GM19035 (cell line): ENCODE results near the gene HCN2.
A peak's percentile ranks its signal among the peaks of the same experiment; 100 is the strongest.

Experiments used
- ATAC-seq: cut with Tn5 transposase; IDR thresholded peaks from one replicate; pipeline ENCODE4 v1.9.1; 2021; ENCODE audit not compliant: unreplicated experiment

HCN2 gene

GRCh38 chr19:570937-571565 is 18.6 kb upstream of the HCN2 start:
- ATAC-seq = no peak

GRCh38 chr19:571566-571974 is 18.1 kb upstream of the HCN2 start:
- peak; percentile 4 for ATAC-seq

- ATAC-seq = peak; percentile 69
These were observed 17.4 kb upstream of the HCN2 start, which contains the start of gene BSG for GRCh38 chr19:572140-572742. BSG (plus strand) TSS chr19:572596; CDS start chr19:572635, 39 bp downstream.

GRCh38 chr19:572743-573518 is 16.8 kb upstream of the HCN2 start:
- ATAC-seq = peak; percentile 6

GRCh38 chr19:573519-573825 is 16.2 kb upstream of the HCN2 start:
- ATAC-seq = no peak

- no peak for ATAC-seq
These were observed 14.8 kb upstream of the HCN2 start for GRCh38 chr19:574658-575526.

GRCh38 chr19:575527-576506 is 13.9 kb upstream of the HCN2 start:
- no peak for ATAC-seq

GRCh38 chr19:576768-577438 is 12.8 kb upstream of the HCN2 start:
- ATAC-seq = no peak

- no peak for ATAC-seq
These were observed 12.0 kb upstream of the HCN2 start for GRCh38 chr19:577439-578392.

- ATAC-seq = no peak
These were observed 10.4 kb upstream of the HCN2 start for GRCh38 chr19:579111-579841.

GRCh38 chr19:579842-580155 is 9.9 kb upstream of the HCN2 start:
- no peak for ATAC-seq

- no peak for ATAC-seq
These were observed 9.3 kb upstream of the HCN2 start for GRCh38 chr19:580274-580835.

- no peak for ATAC-seq
These were observed 8.1 kb upstream of the HCN2 start for GRCh38 chr19:581399-582111.

- ATAC-seq = no peak
These were observed 7.0 kb upstream of the HCN2 start for GRCh38 chr19:582497-583197.

- no peak for ATAC-seq
These were observed 6.3 kb upstream of the HCN2 start for GRCh38 chr19:583198-583967.

- no peak for ATAC-seq
These were observed 5.8 kb upstream of the HCN2 start for GRCh38 chr19:583968-584239.
